ENCODE data around the gene CHN2. TPM values are rescaled to one million over a fixed set of nuclear protein-coding genes. Genes with fewer than 3 reads are reported as not detected.

The CHN2 gene
- polyA plus RNA-seq, 4 donors: 13.9 to 19.7 (median 17.4) TPM

DNA sequence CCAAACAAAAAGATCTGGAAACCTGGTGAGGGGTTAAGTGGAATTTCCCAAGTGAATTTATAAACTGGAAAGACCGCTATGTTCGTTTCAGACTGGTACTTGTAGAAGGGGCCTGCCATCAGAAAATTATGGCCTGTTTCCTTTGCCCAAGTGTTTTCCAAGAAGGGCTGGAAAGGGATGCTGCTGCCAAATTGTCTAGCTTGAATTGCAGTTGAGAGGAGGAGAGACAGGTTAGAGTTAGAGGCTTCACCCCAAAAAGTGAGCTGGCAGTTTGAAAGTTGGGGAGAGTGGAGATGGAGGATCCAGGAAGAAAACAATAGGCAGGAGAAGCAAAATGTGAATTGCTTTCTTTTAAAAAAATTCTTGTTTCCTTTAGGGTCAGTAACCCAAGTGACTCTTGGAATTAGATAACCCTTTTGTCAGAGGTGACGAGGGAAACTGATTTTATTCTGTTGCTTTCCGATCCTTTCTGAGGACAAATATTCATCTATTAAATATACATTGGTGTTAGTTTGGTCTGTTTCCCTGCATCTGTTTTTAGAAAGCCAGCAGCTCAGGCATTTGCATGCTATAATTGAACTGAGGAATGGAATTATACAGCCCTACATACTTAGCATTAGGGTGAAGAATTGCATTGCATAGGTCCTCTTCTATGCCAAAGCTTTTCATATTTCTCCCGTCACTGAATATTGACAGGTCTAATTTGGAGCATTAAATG lies 286.5 kb downstream of the CHN2 start:
- DNase-seq (ENCODE audit: low read depth in 4 of 4, low spot score in 2 of 4): no peak

DNA sequence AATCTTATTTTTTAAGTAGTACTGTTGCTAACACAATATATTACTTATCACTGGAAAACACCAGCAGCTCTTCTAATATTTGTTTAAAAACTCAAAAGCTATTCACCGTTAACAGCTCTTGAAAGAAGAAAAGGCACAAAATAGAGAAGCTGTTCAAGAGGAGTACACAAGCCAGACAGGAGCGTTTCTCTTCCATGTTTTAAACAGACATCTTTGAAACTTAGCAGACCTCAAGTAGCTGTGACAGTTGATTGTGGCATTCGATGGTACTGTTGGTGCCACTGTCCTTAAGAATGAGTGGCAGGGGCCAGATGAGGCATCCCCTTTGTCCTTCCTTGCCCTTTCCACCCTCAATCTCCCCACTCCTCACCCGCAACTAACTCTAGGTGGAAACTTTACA lies 287.5 kb downstream of the CHN2 start:
- no peak for DNase-seq (ENCODE audit: low read depth in 4 of 4, low spot score in 2 of 4)

DNA sequence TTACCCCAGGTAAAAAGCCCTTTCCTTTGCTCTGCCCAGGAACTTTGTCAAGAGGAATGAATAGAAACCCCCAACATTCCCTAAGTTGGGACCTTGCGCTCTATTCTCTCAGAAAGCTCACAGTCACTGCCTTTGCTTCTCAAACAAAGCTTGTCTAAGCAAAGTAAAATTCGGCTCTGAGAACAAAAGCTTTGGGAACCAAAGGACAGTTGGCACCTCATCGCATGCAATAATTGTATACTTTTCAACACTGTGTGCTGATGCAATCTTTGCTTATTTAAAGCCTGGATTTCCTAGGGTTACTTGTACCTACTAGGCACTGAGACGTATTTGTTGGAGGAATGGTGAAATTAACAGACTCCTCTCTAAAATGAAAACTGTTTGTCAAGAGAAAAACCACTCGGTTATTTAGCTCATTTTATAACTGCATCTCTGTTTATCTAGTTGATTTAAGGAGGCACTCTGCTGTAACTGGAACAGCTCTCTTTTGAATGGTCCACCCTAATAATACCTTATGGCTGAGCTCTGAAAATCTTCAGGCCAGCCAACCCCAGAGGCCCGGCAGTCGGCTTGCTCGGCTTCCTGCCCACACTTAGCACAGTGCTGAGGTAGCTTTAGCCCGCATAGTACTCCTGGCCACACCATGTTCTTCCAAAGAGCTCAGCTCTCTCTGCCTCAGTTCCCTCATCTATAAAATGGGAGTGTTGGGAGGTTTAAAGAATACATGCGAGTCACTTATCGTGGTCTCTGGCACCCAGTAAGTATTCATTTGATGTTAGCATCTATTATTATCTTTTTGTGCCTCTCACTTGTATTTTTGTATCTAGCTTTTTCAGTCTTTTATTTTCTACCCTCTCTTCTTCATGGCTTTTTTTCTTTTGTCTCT lies 288.9 kb downstream of the CHN2 start:
- DNase-seq (ENCODE audit: low read depth in 4 of 4, low spot score in 2 of 4): no peak

DNA sequence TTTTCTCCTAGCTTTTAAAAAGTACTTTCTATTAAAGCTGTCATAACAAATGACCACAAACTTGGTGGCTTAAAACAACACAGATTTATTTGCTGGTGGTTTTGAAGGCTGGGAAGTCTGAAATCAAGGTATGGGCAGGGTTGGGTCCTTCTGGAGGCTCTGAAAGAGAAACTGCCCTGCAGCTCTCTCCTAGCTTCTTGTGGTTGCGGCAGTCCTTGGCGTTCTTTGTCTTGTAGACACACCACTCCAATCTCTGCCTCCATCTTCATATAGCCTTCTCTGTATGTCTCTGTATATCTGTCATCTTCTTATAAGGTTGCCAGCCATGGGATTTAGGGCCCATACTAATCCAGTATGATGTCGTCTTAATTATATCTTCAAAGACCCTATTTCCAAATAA lies 289.7 kb downstream of the CHN2 start:
- no peak for DNase-seq (ENCODE audit: low read depth in 4 of 4, low spot score in 2 of 4)

DNA sequence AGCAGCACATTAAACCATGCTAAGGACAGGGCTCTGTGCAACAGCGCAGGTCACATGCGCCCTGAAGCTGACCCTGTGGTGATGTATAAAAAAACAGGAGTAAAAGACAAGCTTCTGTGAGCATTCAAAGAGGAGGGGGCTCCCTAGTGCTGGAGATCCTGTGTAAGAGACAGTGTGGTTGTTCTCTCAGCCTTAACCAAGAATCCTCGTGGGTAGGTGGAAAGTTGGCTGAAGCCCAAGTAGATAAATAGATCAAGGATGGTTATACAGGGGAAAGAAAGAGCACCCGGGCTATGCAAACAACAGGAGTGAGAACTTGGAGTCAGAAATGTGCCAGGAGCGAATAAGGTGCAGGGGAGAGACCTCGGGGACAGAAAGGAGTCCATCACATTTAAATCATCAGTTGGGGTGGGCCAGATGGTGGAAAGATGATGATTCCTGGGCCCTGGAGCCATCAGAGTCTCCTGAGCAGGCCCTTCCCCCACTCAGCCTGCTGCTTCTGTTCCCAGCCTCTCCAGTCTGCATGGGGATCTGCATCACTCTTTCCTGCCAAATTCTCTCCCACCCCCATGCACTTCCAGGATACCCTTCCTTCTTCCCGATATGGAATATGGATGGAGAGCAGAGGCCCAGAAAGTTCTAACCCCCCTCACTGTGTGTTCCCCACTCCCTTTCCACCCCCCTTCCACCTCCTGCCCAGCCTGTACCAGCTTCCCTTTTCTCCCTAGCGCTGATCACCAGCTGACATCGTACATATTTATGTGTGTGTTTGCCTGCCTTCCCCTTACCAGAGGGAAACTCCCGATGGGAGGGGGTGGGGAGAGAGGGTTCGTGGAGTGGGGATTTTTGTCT lies 291.0 kb downstream of the CHN2 start:
- DNase-seq (ENCODE audit: low read depth in 4 of 4, low spot score in 2 of 4): no peak

DNA sequence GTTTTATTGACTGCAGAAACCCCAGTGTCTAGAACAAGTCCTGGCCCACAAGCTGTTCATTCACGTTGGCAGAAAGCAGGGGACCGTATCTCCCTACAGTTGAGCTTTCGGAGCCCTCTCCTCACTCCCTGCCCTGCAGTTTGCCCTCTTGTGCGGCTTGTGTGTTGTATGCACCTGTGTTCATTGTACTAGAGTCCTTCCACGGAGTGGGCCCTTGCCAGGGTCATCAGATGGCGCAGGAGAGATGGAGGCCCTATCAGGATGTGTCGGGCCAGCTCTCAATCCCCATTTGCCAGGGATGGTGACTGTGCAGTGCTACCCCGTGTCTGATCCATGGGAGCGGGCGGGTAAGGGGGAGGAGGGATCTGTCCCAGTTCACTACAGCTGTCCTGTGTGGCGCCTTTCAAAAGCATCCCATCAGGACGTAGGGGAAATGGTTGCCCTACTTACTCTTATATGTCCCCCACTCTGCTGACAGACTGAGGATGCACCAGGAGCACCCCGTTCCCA lies 291.7 kb downstream of the CHN2 start:
- no peak for DNase-seq (ENCODE audit: low read depth in 4 of 4, low spot score in 2 of 4)

DNA sequence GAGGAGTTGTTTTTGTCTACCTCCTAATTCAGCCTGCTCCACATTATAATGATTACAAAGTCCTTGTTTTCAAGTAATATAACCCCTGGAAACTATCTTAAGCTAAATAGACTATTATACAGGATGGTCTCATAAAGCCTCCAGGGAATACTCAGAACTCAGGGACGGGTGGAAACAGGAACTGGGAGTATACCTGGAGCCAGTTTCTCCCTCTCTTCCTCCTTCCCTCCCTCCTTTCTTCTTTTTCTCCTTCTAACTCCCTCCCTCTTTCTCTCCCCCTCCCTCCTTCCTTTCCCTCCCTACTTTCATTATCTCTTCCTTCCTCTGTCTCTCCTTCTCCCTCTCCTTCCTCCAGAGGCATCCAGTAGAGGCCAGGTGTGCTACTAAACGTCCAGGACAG lies 292.8 kb downstream of the CHN2 start:
- DNase-seq (ENCODE audit: low read depth in 4 of 4, low spot score in 2 of 4): no peak

DNA sequence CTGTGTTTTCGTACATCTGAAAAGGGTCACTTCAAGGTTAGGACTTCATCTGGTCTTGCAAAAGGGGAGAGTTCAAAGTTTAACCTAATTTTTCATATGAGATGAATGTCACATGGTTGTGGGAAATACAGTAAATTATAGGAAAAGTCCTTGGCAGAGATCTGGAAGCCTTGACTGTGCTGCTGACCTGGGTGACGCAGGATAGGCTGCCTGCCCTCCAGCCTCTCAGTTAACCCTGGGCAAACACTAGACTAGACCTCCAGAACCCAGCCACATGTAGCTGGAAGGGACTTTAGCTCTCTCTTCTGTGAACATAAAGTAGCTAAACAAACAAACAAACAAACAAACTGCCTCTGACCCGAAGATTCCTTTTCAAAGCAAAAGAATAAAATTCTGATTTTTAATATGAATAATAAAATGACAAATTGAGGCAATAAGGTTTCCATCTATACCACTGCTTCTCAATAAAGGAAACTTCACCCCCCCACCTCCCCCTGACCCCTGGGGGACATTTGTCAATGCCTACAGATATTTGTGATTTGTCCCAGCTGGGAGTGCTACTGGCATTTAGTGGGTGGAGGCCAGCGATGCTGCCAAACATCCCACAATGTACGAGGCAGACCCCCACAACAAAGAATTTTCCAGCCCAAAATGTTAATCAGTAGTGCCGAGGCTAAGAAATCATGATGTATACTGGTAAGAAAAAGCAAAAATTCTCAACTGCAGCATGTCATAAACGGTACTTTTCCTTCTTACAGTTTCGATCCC lies 293.8 kb downstream of the CHN2 start:
- no peak for DNase-seq (ENCODE audit: low read depth in 4 of 4, low spot score in 2 of 4)

DNA sequence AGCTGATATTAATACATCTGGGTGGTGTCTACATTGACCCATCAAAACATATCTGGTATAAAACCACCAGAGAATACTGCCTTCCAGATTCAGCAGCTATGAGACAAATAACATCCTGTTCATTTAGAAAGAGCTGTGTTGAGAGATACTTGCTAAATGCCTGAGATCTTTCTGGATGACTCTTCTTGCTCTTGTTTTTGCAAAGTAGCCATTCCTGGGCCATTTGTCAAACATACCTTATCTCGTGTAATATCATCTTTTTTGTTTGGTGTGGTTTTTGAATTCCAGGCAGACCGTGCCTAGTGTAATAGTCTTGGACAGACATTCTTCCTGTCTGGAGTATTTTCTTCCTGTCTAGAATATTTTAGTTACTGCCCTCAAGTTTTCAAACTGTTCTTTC lies 294.4 kb downstream of the CHN2 start:
- DNase-seq (ENCODE audit: low read depth in 4 of 4, low spot score in 2 of 4): no peak

DNA sequence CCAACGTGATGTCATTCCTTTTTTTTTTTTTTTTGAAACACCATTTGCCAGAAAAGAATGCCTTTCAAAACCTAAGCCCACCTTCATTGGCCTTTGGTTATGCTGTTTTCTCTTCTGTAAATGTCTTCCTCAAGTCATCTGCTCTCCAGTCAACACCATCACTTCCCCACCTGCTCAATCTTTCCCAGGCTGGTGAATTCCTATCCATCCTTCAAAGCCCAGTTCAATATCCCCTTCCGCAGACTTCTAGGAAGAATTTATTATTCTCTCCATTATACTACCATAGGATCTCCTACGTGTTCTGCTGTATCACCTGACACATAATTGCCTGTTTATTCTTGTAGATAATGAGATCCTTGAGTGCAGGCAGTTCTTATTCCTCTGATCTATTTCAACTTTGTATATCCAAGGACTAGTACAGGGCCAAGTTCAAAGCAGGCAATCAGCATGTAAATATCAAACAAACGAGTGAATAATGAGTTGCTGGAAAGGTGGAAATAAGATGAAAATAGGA lies 295.6 kb downstream of the CHN2 start:
- no peak for DNase-seq (ENCODE audit: low read depth in 4 of 4, low spot score in 2 of 4)

DNA sequence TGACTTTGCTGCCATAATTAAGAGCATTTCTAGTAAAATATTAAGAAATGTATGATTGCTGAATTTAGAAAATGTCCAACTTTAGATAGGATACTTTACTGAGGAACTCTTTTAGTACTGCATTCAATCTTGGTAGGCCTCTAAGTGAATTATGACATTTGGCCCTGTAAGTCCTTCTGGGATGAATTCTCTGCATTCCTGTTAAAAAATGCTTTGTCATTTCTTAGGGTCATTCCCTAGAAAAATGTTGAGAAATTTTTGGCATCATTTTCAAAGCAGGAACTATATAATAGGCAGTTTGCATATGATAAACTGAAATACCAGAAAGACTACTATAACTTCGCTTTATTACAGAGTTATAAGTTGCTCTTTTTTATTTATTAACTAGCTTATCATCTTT lies 299.8 kb downstream of the CHN2 start:
- DNase-seq (ENCODE audit: low read depth in 4 of 4, low spot score in 2 of 4): no peak

DNA sequence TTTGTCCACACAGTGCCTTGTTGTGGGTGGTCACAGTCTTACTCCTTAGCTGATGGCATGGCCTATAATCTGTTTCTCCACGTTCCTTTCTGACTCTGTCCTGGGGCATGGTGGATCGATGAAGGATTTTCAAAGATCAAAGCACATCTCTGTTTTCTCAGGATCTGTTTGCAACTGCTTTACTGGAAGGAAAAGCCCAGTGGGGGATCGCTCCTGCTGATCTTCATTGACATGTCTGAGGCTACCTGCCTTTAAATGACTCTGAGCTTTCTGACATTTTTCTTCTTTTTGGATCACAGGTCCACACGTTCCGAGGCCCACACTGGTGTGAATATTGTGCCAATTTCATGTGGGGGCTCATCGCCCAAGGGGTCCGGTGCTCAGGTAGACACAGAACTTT lies 301.1 kb downstream of the CHN2 start:
- no peak for DNase-seq (ENCODE audit: low read depth in 4 of 4, low spot score in 2 of 4)

DNA sequence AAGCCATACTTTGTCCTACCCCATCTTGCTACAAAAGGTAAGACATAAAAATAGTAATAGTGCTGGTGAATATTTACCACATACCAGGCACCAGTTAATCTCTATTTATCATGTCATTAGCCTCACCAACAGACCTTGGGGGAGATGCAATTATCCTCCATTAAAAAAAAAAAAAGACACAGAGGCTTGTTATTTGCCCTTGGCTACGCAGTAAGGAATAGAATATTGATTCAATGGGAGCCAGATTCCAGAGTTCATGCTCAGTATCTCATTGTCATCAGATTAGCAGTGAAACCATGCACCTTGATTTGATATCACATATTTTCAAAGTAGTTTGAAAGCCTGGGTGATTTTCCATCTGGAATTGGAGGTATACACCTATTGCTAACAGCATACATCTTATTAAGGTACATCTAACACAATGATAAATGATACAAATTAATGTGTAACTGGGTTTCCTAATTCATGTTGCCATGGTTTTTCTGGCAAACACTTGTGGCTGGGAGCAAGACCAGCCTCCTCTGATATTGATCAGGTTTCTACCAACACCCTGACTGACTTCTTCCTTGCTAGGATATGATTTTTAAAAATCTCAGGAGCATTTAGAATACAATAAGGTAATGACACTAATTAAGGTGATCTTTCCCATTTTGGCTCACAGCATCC lies 301.9 kb downstream of the CHN2 start:
- DNase-seq (ENCODE audit: low read depth in 4 of 4, low spot score in 2 of 4): no peak

DNA sequence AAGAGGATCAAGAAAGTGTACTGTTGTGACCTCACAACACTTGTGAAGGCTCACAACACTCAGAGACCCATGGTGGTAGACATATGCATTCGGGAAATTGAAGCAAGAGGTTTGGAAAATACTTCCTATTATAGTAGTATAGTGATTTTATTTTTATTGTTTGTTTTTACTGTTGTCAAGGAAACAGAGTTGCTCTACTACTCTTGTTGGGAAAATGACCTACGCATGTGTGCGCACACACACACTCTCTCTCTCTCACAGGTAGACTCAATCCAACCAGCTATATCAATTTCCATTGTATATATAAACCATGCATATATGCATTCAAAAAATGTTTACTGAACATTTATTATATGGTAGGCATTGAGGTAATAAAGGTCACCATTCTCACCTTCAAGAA lies 305.4 kb downstream of the CHN2 start:
- DNase-seq (ENCODE audit: low read depth in 4 of 4, low spot score in 2 of 4): no peak

DNA sequence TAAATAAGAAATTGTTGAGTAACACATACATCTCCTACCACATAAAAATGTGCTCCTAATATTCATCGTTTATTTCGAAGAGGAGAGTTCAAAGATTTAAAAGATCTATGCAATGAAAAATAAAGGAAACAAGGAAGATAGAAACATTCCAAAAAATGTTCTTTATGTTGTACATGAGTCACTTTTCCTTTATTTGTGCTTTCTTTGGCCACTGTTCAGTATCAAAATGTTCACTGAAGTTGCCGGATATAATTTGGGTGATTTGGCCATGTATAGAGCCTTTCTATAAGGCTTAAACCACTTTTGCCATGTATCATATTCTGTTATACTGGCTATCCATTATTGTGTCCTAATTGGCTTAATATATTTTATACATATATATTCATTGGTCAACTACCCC lies 306.1 kb downstream of the CHN2 start:
- DNase-seq (ENCODE audit: low read depth in 4 of 4, low spot score in 2 of 4): no peak

DNA sequence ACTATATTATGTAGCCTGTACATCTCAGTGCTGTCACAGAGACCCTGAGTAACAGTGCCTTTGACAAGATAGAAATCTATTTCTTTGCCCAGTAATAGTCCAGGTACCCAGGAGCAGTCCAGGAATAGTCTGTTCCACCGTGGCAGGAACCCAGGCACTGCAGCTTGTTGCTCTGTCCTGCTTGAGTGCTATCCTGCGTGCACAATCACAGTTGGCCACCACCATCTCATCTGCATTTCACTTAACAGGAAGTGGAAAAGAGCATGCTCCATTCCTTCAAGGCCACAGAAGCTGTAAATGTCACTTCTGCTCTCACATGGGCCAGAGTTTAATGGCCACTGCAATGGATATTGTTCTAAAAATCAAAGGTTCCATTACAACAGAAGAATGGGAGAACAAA lies 307.6 kb downstream of the CHN2 start:
- no peak for DNase-seq (ENCODE audit: low read depth in 4 of 4, low spot score in 2 of 4)

DNA sequence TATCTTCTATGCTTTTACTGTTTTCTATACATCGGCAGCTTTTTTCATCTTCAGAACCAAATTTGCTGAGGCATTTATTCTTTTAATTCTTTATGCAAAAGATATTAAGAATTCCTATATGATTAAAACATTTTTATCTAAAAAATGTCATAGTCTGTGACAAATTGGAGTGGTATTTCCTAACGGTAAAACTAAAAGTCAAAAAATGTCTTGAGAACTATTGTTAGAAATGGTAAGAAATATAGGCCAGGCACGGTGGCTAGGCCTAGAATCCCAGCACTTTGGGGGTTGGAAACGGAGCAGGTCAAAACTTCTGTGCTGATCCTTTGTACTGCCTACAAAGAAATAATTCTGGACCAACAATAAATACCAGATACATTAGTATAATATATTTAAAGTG lies 311.4 kb downstream of the CHN2 start:
- no peak for DNase-seq (ENCODE audit: low read depth in 4 of 4, low spot score in 2 of 4)

DNA sequence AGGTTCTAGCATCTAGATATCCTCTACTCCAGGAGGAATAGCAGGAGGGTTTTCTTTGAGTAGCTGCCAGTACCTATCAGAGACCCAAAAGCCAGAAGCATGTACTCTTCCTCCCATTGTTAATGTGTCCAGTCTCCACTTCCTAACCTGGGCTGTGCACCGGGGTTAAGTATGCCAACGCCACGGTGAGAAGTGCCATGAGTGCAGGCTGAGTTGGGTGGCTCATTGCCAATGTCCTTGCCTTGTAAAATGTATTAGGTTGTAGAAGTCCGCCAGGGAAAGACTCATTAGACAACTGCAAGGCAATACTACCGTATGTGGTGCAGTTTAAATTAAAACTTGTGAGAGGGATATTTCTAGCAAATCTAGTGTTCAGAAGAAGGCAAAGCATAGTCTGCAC lies 314.0 kb downstream of the CHN2 start:
- DNase-seq (ENCODE audit: low read depth in 4 of 4, low spot score in 2 of 4): no peak

DNA sequence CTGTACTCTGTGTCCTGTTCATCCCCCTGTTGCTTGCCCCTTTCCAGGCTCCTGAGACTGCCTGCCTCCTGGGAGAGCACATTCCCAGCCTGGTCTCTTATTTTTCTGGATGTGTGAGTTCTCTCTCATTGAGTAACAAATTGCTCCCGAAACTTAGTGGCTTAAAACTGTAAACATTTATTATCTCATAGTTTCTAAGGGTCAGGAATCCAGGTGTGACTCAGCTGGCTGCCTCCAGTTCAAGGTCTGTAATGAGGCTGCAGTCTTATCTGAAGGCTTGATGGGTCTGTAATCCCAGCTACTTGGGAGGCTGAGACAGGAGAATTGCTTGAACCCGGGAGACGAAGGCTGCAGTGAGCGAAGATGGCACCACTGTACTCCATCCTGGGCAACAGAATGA lies 315.5 kb downstream of the CHN2 start:
- no peak for DNase-seq (ENCODE audit: low read depth in 4 of 4, low spot score in 2 of 4)

DNA sequence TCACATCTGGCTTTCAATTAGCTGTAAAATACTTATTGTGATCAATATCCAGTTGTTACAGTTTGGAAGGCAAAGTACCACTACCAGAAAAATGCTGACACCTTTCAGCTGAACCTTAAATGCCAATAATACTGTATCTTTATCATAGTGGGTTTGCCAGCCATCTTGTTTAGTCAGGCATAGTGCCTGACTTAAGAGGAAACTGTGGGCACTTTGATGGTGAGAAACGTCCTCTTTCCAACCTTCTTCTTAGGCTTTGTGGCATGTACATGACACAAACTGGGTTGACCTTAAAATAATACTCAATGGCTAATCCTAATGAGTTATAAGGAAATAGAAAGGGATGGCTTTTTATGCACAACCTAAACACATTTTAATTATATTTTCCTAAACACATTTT lies 316.8 kb downstream of the CHN2 start:
- no peak for DNase-seq (ENCODE audit: low read depth in 4 of 4, low spot score in 2 of 4)
